GM12878 (cell line): Measurements from ENCODE around the gene ZKSCAN2. TPM values are rescaled to one million over a fixed set of nuclear protein-coding genes. Genes with fewer than 3 reads are reported as not detected.
A peak's percentile ranks its signal among the peaks of the same experiment; 100 is the strongest.

Experiments used
- CREB1 ChIP-seq: IDR thresholded peaks from 2 replicates; pipeline ENCODE4 v1.6.1; 2012; ENCODE audit warnings: low read depth, mild to moderate bottlenecking, inconsistent platforms
- ETV6 ChIP-seq, 2 experiments: fragments of 450-650 bp in 1 of 2; IDR thresholded peaks in 1 of 2; conservative IDR thresholded peaks in 1 of 2; 2 replicates each; pipeline ENCODE4 v1.6.1; 2014; ENCODE audit warnings: antibody characterized with exemption in 1 of 2, borderline replicate concordance in 1 of 2, low read depth in 1 of 2, mild to moderate bottlenecking in 1 of 2, moderate library complexity in 1 of 2
- FOXM1 ChIP-seq: IDR thresholded peaks from 2 replicates; pipeline ENCODE4 v1.6.1; 2012; ENCODE audit warnings: low read depth, mild to moderate bottlenecking, inconsistent platforms, low read length, moderate library complexity
- HDAC2 ChIP-seq: fragments of 200-600 bp; sonication (generic); IDR thresholded peaks from 2 replicates; pipeline ENCODE4 v1.6.1; 2017
- IKZF1 ChIP-seq: fragments of 450-650 bp; conservative IDR thresholded peaks from 2 replicates; pipeline ENCODE4 v1.6.1; 2017; ENCODE audit warnings: antibody characterized with exemption, mild to moderate bottlenecking
- KAT2A ChIP-seq: conservative IDR thresholded peaks from 2 replicates; pipeline ENCODE4 v1.6.1; 2011; ENCODE audit warnings: low read depth, low read length; ENCODE audit not compliant: control insufficient read depth
- MAX ChIP-seq: IDR thresholded peaks from 2 replicates; pipeline ENCODE4 v1.6.1; 2012; ENCODE audit warnings: low read depth, low read length, improper control_type of control experiment
- NR2C2 ChIP-seq: IDR thresholded peaks from 2 replicates; pipeline ENCODE4 v1.6.1; 2011; ENCODE audit warnings: borderline replicate concordance, low read depth; ENCODE audit not compliant: control insufficient read depth, insufficient read length
- PAX5 ChIP-seq: IDR thresholded peaks from 2 replicates; pipeline ENCODE4 v1.6.1; 2011; ENCODE audit warnings: low read depth, low read length, borderline replicate concordance
- RFX5 ChIP-seq: IDR thresholded peaks from 2 replicates; pipeline ENCODE4 v1.6.1; 2011; ENCODE audit warnings: low read depth, low read length, improper control_type of control experiment
- SIX5 ChIP-seq: IDR thresholded peaks from 2 replicates; pipeline ENCODE4 v1.6.1; 2011; ENCODE audit warnings: mild to moderate bottlenecking, low read depth, low read length, moderate library complexity; ENCODE audit not compliant: severe bottlenecking
- SMAD1 ChIP-seq: fragments of 450-650 bp; IDR thresholded peaks from 2 replicates; pipeline ENCODE4 v1.6.1; 2018; ENCODE audit warnings: mild to moderate bottlenecking, low read depth; ENCODE audit not compliant: partially characterized antibody
- SMAD5 ChIP-seq: IDR thresholded peaks from 2 replicates; pipeline ENCODE4 v1.6.1; 2016; ENCODE audit warnings: antibody characterized with exemption, low read depth
- SP1 ChIP-seq: IDR thresholded peaks from one replicate; pipeline ENCODE4 v1.6.1; 2011; ENCODE audit warnings: low read depth, low read length
- STAT3 ChIP-seq: IDR thresholded peaks from 2 replicates; pipeline ENCODE4 v1.6.1; 2011; ENCODE audit warnings: low read depth, low read length, improper control_type of control experiment
- SUZ12 ChIP-seq: fragments of 200-600 bp; sonication (generic); IDR thresholded peaks from one replicate; pipeline ENCODE4 v1.6.1; 2018; ENCODE audit warnings: antibody characterized with exemption, mild to moderate bottlenecking; ENCODE audit not compliant: unreplicated experiment
- TBL1XR1 ChIP-seq: IDR thresholded peaks from 2 replicates; pipeline ENCODE4 v1.6.1; 2012; ENCODE audit warnings: low read depth, low read length, improper control_type of control experiment
- YY1 ChIP-seq: IDR thresholded peaks from 2 replicates; pipeline ENCODE4 v1.6.1; 2011; ENCODE audit warnings: low read depth, mild to moderate bottlenecking, low read length
- ZNF217 ChIP-seq: fragments of 450-650 bp; IDR thresholded peaks from 2 replicates; pipeline ENCODE4 v1.6.1; 2017; ENCODE audit warnings: antibody characterized with exemption, mild to moderate bottlenecking
- ZNF274 ChIP-seq: IDR thresholded peaks from one replicate; pipeline ENCODE4 v1.8.0; 2011; ENCODE audit not compliant: insufficient read length, insufficient read depth
- ZZZ3 ChIP-seq: IDR thresholded peaks from 2 replicates; pipeline ENCODE4 v1.6.1; 2011; ENCODE audit warnings: low read depth; ENCODE audit not compliant: control insufficient read depth, insufficient read length
- polyA plus RNA-seq, 11 experiments: library from polyadenylated mRNA; depleted of rRNA in 4 of 11; unstranded in 6 of 11; stranded (reverse) in 5 of 11; fragments of >200 nt; fragmentation: Nextera tagmentation in 4 of 11; fragmentation: Illumina TruSeq in 1 of 11; extraction: Ambion mirVana in 4 of 11; extraction: Trizol in 1 of 11; gene quantifications; 1 replicate in 1 of 11; 2 replicates in 10 of 11; pipeline versions ENCODE4 v1.2.1 to v1.2.3, GENCODE V29; 2011 to 2016; ENCODE audit warnings: inconsistent platforms in 2 of 11, missing spikeins in 2 of 11, low read depth in 1 of 11
- total RNA-seq, 4 experiments: library from RNA; depleted of rRNA in 3 of 4; stranded (reverse); fragments of >200 nt in 3 of 4; fragmentation: Illumina TruSeq in 1 of 4; extraction: Trizol in 1 of 4; gene quantifications; 2 replicates each; pipeline versions ENCODE4 v1.2.1 to v1.2.3, GENCODE V29; 2013 to 2021
- TF ChIP-seq, protein P1 (sequence below): IDR thresholded peaks from 2 replicates; pipeline ENCODE4 v1.6.1; 2012; ENCODE audit warnings: low read length, inconsistent platforms
- TF ChIP-seq, protein P2 (sequence below): fragments of 450-650 bp; formaldehyde crosslinking; IDR thresholded peaks from 2 replicates; pipeline ENCODE4 v1.5.0; 2022; ENCODE audit warnings: mild to moderate bottlenecking, missing genetic modification characterization
- TF ChIP-seq, protein P3 (sequence below): IDR thresholded peaks from 2 replicates; pipeline ENCODE4 v1.6.1; 2011; ENCODE audit warnings: borderline replicate concordance, low read depth, mild to moderate bottlenecking, moderate library complexity, mixed read lengths, low read length; ENCODE audit not compliant: insufficient read depth; ENCODE audit errors: extremely low read length
- TF ChIP-seq, protein P4 (sequence below): IDR thresholded peaks from 2 replicates; pipeline ENCODE4 v1.6.1; 2012; ENCODE audit warnings: low read depth, low read length, improper control_type of control experiment

The ZKSCAN2 gene
- total and polyA plus RNA-seq, 10 of the 15 experiments (the other 5 are each of a cell fraction or from before 2014, with no cell fraction given) = 0.75 to 6.6 (median 2.9) TPM

DNA sequence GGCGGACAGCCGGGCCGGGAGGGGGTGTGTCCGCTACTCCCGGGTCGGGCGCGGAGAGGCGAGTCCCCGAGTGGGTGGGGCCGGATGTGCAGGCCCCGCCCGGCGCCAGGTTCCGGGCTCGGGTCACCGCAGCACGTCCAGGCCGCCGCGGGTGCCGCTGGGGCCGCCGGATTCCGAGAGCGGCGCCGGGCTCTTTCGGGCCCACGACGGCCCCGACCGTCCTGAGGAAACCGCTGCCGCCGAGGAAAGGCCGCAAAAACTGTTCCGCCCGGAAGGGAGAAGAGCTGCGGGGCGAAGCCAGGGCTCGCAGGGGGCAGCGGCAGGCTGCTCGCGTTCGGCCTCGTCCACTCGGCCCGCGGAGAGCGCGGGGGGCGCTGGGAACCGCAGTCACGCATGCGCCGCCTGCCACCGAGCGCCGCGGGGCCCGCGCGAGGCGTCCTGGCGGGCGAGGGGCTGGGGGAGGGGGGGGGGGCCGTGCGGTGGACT lies at the start of gene ZKSCAN2 (continued):
- TF ChIP-seq, protein P1, sequence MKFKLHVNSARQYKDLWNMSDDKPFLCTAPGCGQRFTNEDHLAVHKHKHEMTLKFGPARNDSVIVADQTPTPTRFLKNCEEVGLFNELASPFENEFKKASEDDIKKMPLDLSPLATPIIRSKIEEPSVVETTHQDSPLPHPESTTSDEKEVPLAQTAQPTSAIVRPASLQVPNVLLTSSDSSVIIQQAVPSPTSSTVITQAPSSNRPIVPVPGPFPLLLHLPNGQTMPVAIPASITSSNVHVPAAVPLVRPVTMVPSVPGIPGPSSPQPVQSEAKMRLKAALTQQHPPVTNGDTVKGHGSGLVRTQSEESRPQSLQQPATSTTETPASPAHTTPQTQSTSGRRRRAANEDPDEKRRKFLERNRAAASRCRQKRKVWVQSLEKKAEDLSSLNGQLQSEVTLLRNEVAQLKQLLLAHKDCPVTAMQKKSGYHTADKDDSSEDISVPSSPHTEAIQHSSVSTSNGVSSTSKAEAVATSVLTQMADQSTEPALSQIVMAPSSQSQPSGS = no peak
- TF ChIP-seq, protein P2, sequence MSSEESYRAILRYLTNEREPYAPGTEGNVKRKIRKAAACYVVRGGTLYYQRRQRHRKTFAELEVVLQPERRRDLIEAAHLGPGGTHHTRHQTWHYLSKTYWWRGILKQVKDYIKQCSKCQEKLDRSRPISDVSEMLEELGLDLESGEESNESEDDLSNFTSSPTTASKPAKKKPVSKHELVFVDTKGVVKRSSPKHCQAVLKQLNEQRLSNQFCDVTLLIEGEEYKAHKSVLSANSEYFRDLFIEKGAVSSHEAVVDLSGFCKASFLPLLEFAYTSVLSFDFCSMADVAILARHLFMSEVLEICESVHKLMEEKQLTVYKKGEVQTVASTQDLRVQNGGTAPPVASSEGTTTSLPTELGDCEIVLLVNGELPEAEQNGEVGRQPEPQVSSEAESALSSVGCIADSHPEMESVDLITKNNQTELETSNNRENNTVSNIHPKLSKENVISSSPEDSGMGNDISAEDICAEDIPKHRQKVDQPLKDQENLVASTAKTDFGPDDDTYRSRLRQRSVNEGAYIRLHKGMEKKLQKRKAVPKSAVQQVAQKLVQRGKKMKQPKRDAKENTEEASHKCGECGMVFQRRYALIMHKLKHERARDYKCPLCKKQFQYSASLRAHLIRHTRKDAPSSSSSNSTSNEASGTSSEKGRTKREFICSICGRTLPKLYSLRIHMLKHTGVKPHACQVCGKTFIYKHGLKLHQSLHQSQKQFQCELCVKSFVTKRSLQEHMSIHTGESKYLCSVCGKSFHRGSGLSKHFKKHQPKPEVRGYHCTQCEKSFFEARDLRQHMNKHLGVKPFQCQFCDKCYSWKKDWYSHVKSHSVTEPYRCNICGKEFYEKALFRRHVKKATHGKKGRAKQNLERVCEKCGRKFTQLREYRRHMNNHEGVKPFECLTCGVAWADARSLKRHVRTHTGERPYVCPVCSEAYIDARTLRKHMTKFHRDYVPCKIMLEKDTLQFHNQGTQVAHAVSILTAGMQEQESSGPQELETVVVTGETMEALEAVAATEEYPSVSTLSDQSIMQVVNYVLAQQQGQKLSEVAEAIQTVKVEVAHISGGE (CRISPR knock-in tag) = peak; percentile 33; the same call in 1 of the 2 replicates
- TF ChIP-seq SIX5 (no peak), SUZ12 (no peak), ZNF274 (no peak), STAT3 (no peak), CREB1 (peak; percentile 12; the same call in 1 of the 2 replicates), RFX5 (no peak), ZNF217 (no peak), SP1 (peak; percentile 34), SMAD5 (peak; percentile 46; the same call in 1 of the 2 replicates), IKZF1 (0 out of 2 replicates have a peak, but pooled peaks have one; percentile 31), ZZZ3 (no peak), PAX5 (no peak), FOXM1 (no peak), SMAD1 (no peak), TBL1XR1 (no peak), YY1 (no peak), MAX (no peak), KAT2A (no peak), HDAC2 (no peak), NR2C2 (no peak), ETV6 (conservative IDR thresholded peaks at IDR 0.05 in 1 of 2, IDR thresholded peaks at IDR 0.05 in 1 of 2; ENCODE audit: borderline replicate concordance in 1 of 2, low read depth in 1 of 2) (peak in 1 of 2 experiments; percentile 42; a peak in 1 of 4 replicates)
- TF ChIP-seq, protein P3, sequence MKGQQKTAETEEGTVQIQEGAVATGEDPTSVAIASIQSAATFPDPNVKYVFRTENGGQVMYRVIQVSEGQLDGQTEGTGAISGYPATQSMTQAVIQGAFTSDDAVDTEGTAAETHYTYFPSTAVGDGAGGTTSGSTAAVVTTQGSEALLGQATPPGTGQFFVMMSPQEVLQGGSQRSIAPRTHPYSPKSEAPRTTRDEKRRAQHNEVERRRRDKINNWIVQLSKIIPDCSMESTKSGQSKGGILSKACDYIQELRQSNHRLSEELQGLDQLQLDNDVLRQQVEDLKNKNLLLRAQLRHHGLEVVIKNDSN = no peak
- TF ChIP-seq, protein P4, sequence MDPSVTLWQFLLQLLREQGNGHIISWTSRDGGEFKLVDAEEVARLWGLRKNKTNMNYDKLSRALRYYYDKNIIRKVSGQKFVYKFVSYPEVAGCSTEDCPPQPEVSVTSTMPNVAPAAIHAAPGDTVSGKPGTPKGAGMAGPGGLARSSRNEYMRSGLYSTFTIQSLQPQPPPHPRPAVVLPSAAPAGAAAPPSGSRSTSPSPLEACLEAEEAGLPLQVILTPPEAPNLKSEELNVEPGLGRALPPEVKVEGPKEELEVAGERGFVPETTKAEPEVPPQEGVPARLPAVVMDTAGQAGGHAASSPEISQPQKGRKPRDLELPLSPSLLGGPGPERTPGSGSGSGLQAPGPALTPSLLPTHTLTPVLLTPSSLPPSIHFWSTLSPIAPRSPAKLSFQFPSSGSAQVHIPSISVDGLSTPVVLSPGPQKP = peak; percentile 68
